Adrenal gland (tissue), 12 donors: ENCODE results near the gene EHD3. TPM values are rescaled to one million over a fixed set of nuclear protein-coding genes. Genes with fewer than 3 reads are reported as not detected.

Experiments used
- DNase-seq, 7 donors: peaks; one replicate each; pipeline ENCODE4 v3.0.0-alpha.2; 2019 to 2020
- H3K27ac ChIP-seq, 5 donors: fragments of 200-600 bp; sonication (generic) in 4 of 5; 1 replicate in 3 of 5; 2 replicates in 2 of 5; pipeline versions ENCODE4 v1.5.1 to v1.8.0; 2016 to 2020; ENCODE audit warnings: mild to moderate bottlenecking in 1 of 5
- H3K27me3 ChIP-seq: fragments of 200-600 bp; 2 replicates; pipeline ENCODE4 v1.8.0; 2021
- H3K36me3 ChIP-seq, 2 donors: fragments of 200-600 bp; replicated peaks in 1 of 2; 1 replicate in 1 of 2; 2 replicates in 1 of 2; pipeline versions ENCODE4 v1.5.1 to v1.8.0; 2018 to 2022
- H3K4me1 ChIP-seq, 2 donors: fragments of 200-600 bp; replicated peaks in 1 of 2; 1 replicate in 1 of 2; 2 replicates in 1 of 2; pipeline versions ENCODE4 v1.5.1 to v1.8.0; 2018 to 2021
- H3K4me3 ChIP-seq, 4 donors: fragments of 200-600 bp; sonication (generic) in 3 of 4; one replicate each; pipeline ENCODE4 v1.5.1; 2016 to 2018
- H3K9me3 ChIP-seq, 3 donors: fragments of 200-600 bp; sonication (generic) in 1 of 3; replicated peaks in 1 of 3; 1 replicate in 2 of 3; 2 replicates in 1 of 3; pipeline versions ENCODE4 v1.5.1 to v1.8.0; 2016 to 2021
- POLR2A ChIP-seq, 2 donors: fragments of 450-650 bp; IDR thresholded peaks; one replicate each; pipeline ENCODE4 v1.6.1; 2017; ENCODE audit warnings: antibody characterized with exemption in 2 of 2, mild to moderate bottlenecking in 2 of 2, moderate library complexity in 1 of 2
- WGBS, 4 donors: extraction: QIAGEN DNeasy Blood & Tissue Kit in 2 of 4; methylation state at CpG; one replicate each; pipeline versions ENCODE4 v1.1.5 to v1.1.7; 2013 to 2017; 5-methylcytosine and 5-hydroxymethylcytosine counted together
- intact Hi-C, 2 donors: fragments of 100-400 bp; cut with DNase I; formaldehyde crosslinking; loops; one replicate each; pipeline versions ENCODE4 v1.14.1 to v1.15.0; 2022 to 2023
- polyA plus RNA-seq, 3 donors: library from polyadenylated mRNA; stranded (reverse); fragments of 200-250 nt in 2 of 3; fragments of 350-450 nt in 1 of 3; fragmentation: Illumina TruSeq in 1 of 3; extraction: RNeasy Lipid Tissue Mini Kit (QIAGEN cat#74804) in 1 of 3; gene quantifications; one replicate each; pipeline ENCODE4 v1.2.3, GENCODE V29; 2013 to 2014
- total RNA-seq, 9 donors: library from RNA; depleted of rRNA in 4 of 9; stranded (reverse); fragments of >200 nt in 4 of 9; fragments of 120-200 nt in 1 of 9; fragmentation: NEBNext Ultra II Directional in 1 of 9; extraction: Animal tissue kit (Norgen Biotek cat#: 25700) in 1 of 9; gene quantifications; one replicate each; pipeline versions ENCODE4 v1.1.0 to v1.2.4, GENCODE V29; 2013 to 2023
- TF ChIP-seq, protein P1 (sequence below), 6 experiments: fragments of 450-650 bp in 4 of 6; fragments of 200-600 bp in 2 of 6; sonication (generic) in 1 of 6; IDR thresholded peaks; 1 replicate in 5 of 6; 2 replicates in 1 of 6; pipeline versions ENCODE4 v1.5.1 to v1.8.0; 2016 to 2021; ENCODE audit warnings: antibody characterized with exemption in 6 of 6, mild to moderate bottlenecking in 2 of 6, moderate library complexity in 1 of 6
- donor health status: healthy with polysubstance abuse.
- donor health status: Bipolar disorder and iron deficiency.
- donor health status: DM: yes; HTN: yes; CAD: no.
- donor health status: DM: no; HTN: no; CAD: no.
- donor health status: DM: no; HTN: no; CAD: no.
- donor health status: DM: yes; HTN: yes; CAD: no.

Gene EHD3
- total and polyA plus RNA-seq, 12 donors = 4.6 to 51.9 (median 22.3) TPM

DNA sequence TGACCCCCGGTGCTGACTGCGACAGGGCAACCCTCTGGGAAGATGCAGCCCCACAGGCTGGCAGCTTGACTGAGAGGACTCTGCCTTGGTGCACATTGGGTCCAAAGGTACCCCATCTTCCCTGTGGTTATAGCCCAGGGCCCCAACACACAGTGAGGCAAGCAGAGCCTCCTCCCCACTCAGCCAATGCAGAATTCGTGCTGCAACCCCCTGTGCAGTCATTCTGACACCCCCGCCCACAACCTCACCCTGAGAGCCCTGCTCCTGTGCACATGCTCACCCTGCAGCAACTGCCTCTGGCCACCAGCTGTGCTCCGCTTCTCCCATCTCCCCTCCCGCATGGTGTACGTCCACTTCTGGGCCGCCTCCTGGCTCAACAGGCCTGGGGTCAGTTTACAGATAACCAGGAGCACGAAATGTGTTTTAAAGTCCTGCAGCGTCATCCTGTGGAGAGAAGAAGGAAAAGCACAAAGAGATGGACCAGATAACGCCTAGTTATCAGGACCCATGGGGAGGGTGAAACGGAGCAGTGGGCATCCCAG is 41.0 kb upstream of the EHD3 start:
- H3K9me3 ChIP-seq = no peaks in the 10 kb centered on the region
- no peaks in the 10 kb centered on the region for H3K27me3 ChIP-seq
- no peak overlapping the region for H3K4me3 ChIP-seq
- H3K36me3 ChIP-seq = no peaks in the 10 kb centered on the region
- H3K27ac ChIP-seq = no peak overlapping the region
- peak in 1 of 7 donors; percentile 15 for DNase-seq
- no peak for TF ChIP-seq POLR2A (IDR thresholded peaks at IDR 0.05)
- TF ChIP-seq, protein P1, sequence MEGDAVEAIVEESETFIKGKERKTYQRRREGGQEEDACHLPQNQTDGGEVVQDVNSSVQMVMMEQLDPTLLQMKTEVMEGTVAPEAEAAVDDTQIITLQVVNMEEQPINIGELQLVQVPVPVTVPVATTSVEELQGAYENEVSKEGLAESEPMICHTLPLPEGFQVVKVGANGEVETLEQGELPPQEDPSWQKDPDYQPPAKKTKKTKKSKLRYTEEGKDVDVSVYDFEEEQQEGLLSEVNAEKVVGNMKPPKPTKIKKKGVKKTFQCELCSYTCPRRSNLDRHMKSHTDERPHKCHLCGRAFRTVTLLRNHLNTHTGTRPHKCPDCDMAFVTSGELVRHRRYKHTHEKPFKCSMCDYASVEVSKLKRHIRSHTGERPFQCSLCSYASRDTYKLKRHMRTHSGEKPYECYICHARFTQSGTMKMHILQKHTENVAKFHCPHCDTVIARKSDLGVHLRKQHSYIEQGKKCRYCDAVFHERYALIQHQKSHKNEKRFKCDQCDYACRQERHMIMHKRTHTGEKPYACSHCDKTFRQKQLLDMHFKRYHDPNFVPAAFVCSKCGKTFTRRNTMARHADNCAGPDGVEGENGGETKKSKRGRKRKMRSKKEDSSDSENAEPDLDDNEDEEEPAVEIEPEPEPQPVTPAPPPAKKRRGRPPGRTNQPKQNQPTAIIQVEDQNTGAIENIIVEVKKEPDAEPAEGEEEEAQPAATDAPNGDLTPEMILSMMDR (IDR thresholded peaks at IDR 0.05) = no peak
- intact Hi-C loops = no loop called here
- H3K4me1 ChIP-seq = no peaks in the 10 kb centered on the region
- WGBS, 4 donors = 81 to 88% (median 87%) methylated on average over 9 to 12 of the region's 12 CpGs

DNA sequence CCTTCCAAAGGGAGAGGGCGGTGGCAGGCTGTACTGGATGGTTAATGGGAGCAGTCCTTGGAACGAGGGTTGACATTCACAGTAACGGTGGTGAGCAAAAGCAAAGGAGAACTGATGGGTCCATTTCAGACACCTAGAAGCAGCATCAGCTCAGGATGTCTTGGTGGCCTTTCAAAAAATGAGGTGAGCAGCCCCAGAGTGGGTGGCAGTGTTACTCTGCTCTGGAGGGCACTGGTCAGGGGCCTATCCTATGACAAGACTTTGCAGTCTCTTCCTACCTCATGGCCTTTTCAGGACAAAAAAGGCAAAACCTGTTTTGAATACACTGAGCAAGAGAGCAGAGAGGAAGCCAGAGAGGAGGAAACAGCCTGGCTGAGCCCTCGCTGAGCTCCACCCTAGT is 40.1 kb upstream of the EHD3 start:
- H3K4me3 ChIP-seq = no peak overlapping the region
- H3K4me1 ChIP-seq = no peaks in the 10 kb centered on the region
- H3K27ac ChIP-seq = no peak overlapping the region
- H3K27me3 ChIP-seq = no peaks in the 10 kb centered on the region
- WGBS, 4 donors = 86 to 98% (median 89%) methylated on average over 4 of the region's 4 CpGs
- no peaks in the 10 kb centered on the region for H3K9me3 ChIP-seq
- TF ChIP-seq, protein P1 (IDR thresholded peaks at IDR 0.05) = no peak
- TF ChIP-seq POLR2A (IDR thresholded peaks at IDR 0.05) = no peak
- no peaks in the 10 kb centered on the region for H3K36me3 ChIP-seq
- DNase-seq = no peak
- intact Hi-C loops = no loop called here

DNA sequence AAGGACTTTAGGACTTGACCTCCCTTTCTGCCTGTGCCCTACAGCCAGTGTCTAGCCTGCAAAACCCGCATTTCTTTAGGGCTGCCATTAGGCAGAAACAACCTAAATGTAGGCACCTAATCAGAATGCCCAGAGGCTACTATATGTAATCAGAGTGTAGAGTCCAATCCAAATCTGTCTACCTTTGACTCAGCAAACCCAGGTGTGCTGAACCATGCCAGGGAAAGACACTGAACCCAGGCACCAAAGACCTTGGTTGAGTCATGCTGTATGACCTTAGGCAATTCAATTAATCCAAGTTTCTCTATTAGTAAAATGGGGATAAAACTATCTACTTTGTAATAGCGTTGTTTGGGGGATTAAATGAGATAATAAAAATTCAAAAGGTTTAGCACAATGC is 37.3 kb upstream of the EHD3 start:
- no peak overlapping the region for H3K27ac ChIP-seq
- H3K36me3 ChIP-seq = no peaks in the 10 kb centered on the region
- H3K9me3 ChIP-seq = no peaks in the 10 kb centered on the region
- WGBS, 4 donors = 76 to 93% (median 83%) methylated on average over 2 of the region's 2 CpGs
- no peak for DNase-seq
- intact Hi-C loops = no loop called here
- no peaks in the 10 kb centered on the region for H3K4me1 ChIP-seq
- TF ChIP-seq, protein P1 (IDR thresholded peaks at IDR 0.05) = no peak
- no peak for TF ChIP-seq POLR2A (IDR thresholded peaks at IDR 0.05)
- no peaks in the 10 kb centered on the region for H3K27me3 ChIP-seq
- no peak overlapping the region for H3K4me3 ChIP-seq

DNA sequence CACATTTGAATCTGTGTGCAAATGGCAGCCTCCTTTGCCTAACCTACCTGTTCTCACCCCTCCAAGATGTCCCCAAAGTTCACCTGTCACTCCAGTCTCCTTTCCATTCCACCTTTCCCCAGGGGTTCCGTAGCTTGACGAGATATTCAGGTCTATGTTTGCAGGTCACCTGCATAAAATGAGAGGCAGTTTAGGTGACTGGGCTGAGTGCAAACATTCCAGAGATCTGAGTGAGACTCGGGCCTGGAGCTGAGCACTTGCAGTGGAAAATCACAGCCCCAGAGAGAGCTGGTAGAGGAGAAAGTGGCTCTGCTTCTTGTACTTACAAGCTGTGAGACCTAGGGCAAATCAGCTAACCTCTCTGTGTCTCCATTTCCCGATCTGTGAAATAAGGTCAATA is 36.8 kb upstream of the EHD3 start:
- no peaks in the 10 kb centered on the region for H3K27me3 ChIP-seq
- H3K4me3 ChIP-seq = no peak overlapping the region
- no peaks in the 10 kb centered on the region for H3K4me1 ChIP-seq
- H3K27ac ChIP-seq = no peak overlapping the region
- H3K9me3 ChIP-seq = no peaks in the 10 kb centered on the region
- no peaks in the 10 kb centered on the region for H3K36me3 ChIP-seq
- intact Hi-C loops = no loop called here
- WGBS, 4 donors = 82 to 97% (median 90%) methylated on average over 4 of the region's 4 CpGs
- TF ChIP-seq, protein P1 (IDR thresholded peaks at IDR 0.05) = no peak
- no peak for TF ChIP-seq POLR2A (IDR thresholded peaks at IDR 0.05)
- no peak for DNase-seq
